Cortex of kidney (tissue), 1 donor: ENCODE data around the gene KRTAP5-4.
"Not testable (repeated sequence)": the region's sequence is repeated elsewhere in the genome, so short reads cannot be mapped to it uniquely, and the experiment has no call there.

Experiments used
- DNase-seq: peaks from one replicate; lab custom pipeline; 2025; lab: John Stamatoyannopoulos, UW

KRTAP5-4 gene

GRCh38 chr11:1637628-1638027 is 15.7 kb upstream of the KRTAP5-4 start:
- no peak for DNase-seq

- DNase-seq, result no peak
Observed at GRCh38 chr11:1636291-1636950, 14.5 kb upstream of the KRTAP5-4 start.

GRCh38 chr11:1633864-1634263 is 11.9 kb upstream of the KRTAP5-4 start:
- no peak for DNase-seq

- DNase-seq, result no peak
Observed at GRCh38 chr11:1632053-1632714, 10.2 kb upstream of the KRTAP5-4 start.

GRCh38 chr11:1631066-1631568 is 9.2 kb upstream of the KRTAP5-4 start:
- no peak for DNase-seq

- no peak for DNase-seq
Observed at GRCh38 chr11:1630271-1630670, 8.3 kb upstream of the KRTAP5-4 start.

GRCh38 chr11:1629326-1630185 is 7.6 kb upstream of the KRTAP5-4 start, which contains the start of gene KRTAP5-5:
KRTAP5-5 (plus strand) TSS chr11:1629775; CDS start chr11:1629841, 66 bp downstream.
- no peak for DNase-seq

GRCh38 chr11:1628506-1629325 is 6.8 kb upstream of the KRTAP5-4 start:
- no peak for DNase-seq

GRCh38 chr11:1625541-1625940 is 3.6 kb upstream of the KRTAP5-4 start:
- no peak for DNase-seq

GRCh38 chr11:1624621-1625020 is 2.7 kb upstream of the KRTAP5-4 start:
- no peak for DNase-seq

- DNase-seq, result no peak
Observed at GRCh38 chr11:1623716-1624115, 1.8 kb upstream of the KRTAP5-4 start.

GRCh38 chr11:1619449-1619848 is 2.5 kb downstream of the KRTAP5-4 start:
- DNase-seq, result no peak

- no peak for DNase-seq
Observed at GRCh38 chr11:1618231-1618630, 3.7 kb downstream of the KRTAP5-4 start.

GRCh38 chr11:1608363-1608762 is 13.6 kb downstream of the KRTAP5-4 start, which contains the start of gene KRTAP5-3:
KRTAP5-3 (minus strand) TSS chr11:1608463; CDS start chr11:1608385, 78 bp downstream.
- no peak for DNase-seq

GRCh38 chr11:1607901-1608300 is 14.0 kb downstream of the KRTAP5-4 start:
- not testable (repeated sequence) for DNase-seq

- DNase-seq, result not testable (repeated sequence)
Observed at GRCh38 chr11:1607156-1607845, 14.6 kb downstream of the KRTAP5-4 start.

- DNase-seq, result not testable (repeated sequence)
Observed at GRCh38 chr11:1605923-1606322, 16.0 kb downstream of the KRTAP5-4 start.

GRCh38 chr11:1604711-1605110 is 17.2 kb downstream of the KRTAP5-4 start:
- no peak for DNase-seq

GRCh38 chr11:1604181-1604580 is 17.8 kb downstream of the KRTAP5-4 start:
- DNase-seq, result no peak

GRCh38 chr11:1603629-1604028 is 18.3 kb downstream of the KRTAP5-4 start:
- no peak for DNase-seq

- DNase-seq, result not testable (repeated sequence)
Observed at GRCh38 chr11:1601663-1602062, 20.3 kb downstream of the KRTAP5-4 start.
